GM12874 (cell line): Measurements from ENCODE around the gene TFDP2.

Experiments used
- TF ChIP-seq, protein P1 (sequence below): IDR thresholded peaks from 2 replicates; pipeline ENCODE4 v1.5.1; 2011; ENCODE audit warnings: low read depth, mild to moderate bottlenecking, control low read depth, low read length, moderate library complexity; ENCODE audit not compliant: insufficient read depth

Gene TFDP2, protein sequence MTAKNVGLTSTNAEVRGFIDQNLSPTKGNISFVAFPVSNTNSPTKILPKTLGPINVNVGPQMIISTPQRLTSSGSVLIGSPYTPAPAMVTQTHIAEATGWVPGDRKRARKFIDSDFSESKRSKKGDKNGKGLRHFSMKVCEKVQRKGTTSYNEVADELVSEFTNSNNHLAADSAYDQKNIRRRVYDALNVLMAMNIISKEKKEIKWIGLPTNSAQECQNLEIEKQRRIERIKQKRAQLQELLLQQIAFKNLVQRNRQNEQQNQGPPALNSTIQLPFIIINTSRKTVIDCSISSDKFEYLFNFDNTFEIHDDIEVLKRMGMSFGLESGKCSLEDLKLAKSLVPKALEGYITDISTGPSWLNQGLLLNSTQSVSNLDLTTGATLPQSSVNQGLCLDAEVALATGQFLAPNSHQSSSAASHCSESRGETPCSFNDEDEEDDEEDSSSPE

DNA sequence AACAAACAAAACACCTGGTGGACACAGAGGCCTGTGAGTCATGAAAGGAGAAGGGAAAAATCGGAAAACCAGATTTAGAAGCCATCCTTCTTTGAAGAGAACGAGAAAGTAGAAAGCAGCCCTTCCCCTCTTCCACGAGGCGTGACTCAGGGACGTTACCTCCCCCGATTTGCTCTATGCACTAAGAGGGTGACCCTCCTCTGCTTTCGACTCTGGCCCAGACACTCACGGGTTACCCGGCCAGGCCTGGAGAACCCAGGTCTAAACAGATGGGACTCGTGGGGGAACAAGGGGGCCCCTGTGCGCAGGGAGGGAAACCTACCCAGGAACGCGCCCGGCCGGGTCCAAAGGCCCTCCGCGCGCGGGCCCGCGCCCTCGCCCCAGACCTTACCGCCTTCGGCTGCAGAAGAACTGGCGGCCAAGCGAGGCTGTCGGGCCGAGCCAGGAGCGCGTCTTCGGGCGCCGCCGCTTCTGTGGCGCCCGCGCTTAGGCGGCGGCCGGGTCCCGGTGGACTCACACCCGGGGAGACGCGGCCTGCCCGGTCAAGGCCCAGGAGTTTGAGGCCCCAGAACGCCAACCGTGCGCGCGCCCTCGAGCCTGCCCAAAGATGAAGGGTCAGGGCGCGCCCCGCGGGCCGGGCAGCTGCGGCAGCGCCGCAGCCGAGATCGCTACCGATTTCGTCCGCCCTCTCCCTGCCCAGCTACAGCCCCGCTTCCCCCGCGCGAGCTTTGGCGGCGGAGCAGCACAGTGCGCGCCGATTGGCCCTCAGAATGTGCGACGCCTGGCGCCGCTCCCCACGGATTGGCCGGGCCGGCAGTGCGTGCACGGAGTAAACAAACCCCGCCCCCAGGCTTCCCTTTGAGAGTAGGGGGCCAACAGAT, at the start of gene TFDP2:
TFDP2 (minus strand) TSS at position 753 of the 881 bp plus-strand sequence. CDS start 47,795 bp downstream, outside the sequence.
- TF ChIP-seq, protein P1, sequence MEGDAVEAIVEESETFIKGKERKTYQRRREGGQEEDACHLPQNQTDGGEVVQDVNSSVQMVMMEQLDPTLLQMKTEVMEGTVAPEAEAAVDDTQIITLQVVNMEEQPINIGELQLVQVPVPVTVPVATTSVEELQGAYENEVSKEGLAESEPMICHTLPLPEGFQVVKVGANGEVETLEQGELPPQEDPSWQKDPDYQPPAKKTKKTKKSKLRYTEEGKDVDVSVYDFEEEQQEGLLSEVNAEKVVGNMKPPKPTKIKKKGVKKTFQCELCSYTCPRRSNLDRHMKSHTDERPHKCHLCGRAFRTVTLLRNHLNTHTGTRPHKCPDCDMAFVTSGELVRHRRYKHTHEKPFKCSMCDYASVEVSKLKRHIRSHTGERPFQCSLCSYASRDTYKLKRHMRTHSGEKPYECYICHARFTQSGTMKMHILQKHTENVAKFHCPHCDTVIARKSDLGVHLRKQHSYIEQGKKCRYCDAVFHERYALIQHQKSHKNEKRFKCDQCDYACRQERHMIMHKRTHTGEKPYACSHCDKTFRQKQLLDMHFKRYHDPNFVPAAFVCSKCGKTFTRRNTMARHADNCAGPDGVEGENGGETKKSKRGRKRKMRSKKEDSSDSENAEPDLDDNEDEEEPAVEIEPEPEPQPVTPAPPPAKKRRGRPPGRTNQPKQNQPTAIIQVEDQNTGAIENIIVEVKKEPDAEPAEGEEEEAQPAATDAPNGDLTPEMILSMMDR: no peak

DNA sequence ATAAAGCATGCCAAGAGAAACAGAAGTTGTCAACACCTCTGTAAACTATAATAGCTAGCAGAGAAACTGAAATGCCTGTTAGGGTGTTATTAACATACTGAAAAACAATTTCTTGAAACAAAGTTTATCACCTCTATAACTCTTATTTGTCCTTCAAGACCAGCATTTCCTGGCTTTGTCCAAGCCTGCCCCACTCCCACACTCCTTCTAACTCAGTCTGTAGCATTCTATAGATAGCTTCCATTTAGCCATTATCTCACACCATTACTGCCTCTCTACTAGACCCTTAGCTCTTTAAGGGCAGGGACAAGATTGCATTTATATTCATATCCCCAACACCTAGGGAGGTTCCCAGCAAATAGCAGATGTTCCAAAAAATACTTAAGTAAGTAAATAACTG, 39.5 kb upstream of the TFDP2 start:
- TF ChIP-seq, protein P1: no peak

DNA sequence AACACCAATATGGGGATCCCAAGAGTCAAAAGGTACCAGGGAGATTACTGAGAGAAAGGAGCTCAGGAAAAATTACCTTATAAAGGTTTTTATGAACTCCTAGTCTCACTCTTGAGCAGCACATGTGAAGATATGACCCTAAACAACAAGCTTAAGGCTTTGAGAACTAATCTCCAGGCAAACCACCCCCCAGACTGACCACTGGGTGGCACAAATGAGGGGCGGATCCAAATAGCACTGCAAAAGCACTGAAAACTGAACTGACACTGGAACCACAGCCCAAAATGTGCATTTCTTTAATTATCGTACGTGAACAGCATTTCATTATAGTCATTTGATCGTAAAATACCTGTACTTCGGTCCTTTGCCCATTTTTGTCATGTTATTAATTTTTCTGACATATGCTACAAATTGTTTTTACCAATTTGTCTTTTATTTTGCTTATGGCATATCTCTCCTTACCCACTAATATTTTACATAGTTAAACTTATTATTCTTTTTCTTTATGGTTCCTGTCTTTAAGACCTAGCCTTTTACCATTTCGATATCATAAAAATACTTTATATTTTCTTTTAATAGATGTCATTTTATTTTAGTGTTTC, 31.5 kb upstream of the TFDP2 start:
- TF ChIP-seq, protein P1: peak; percentile 56

DNA sequence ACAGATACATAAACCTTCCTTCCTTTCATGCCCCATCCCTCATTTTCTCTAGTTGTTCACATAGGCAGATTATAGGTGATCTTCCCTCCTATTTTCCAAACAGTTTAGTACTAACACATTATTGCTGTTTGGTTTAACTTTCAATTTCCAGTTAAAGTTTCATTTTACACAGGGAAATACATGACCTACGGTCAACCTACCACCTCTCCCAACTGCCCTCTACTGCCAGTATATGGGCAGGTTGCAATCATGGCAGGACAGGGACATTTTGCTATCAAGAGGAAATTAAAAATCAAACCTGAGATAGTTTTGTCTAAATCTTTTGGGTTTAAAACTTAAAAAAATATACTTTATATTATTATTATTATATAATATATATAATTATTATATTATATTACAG, 26.1 kb upstream of the TFDP2 start:
- TF ChIP-seq, protein P1: no peak

DNA sequence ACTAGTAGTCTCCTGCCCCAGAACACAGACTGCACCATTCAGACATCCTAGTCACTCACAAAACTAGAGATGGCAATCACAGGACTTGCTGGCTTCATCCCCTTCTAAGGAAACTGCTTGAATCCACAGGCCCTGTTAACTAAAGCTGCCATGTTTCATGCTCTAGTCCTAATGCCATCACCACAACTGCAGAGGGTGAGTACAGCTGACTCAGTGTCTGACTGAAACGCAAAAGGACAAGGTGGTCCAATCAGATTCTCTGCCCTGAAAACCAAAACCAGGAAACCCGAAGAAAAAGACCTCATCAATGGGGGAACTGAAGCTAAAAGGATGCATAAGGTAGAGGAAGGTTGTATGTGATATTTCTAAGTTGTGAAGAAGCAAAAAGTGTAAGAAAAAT, 25.2 kb upstream of the TFDP2 start:
- TF ChIP-seq, protein P1: no peak

DNA sequence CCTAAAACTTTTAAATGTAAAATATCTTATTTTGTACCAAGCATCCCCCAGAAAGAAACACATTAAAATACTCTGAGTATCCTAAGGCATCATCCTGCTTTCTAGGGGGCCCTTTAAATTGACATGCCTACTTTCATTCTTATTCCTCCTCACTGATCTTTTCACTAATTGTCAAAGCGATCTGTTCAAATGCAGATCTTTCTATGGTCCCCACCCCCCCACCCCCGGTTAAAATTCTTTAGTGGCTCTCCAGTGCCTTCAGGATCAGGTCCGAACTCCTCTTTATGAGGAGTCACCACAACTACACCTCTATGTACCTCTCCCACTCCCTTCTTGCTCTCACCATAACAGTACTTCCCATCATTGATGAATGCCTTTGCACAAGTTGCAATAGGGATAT, 19.2 kb upstream of the TFDP2 start:
- TF ChIP-seq, protein P1: no peak

DNA sequence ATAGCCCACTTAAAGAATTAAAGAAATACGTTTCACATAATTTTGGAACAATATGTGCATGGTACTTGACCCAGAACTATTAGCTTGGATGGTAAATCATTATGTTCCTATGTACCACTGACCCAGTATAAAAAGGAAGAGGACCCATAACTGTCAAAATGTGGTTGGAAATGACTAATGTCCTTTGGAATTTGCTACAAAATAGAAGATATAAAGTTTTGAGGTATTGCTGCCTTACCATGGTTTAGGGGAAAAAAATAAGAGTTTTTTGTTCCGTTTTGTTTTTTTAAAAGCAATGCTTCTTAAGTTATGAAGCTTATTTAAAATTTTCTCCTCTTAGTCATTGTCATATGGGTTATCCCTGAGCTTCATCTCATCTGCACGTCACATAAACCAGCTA, 15.8 kb upstream of the TFDP2 start:
- TF ChIP-seq, protein P1: no peak
